ENCODE data around the gene HS3ST2.
"Not testable (repeated sequence)": the region's sequence is repeated elsewhere in the genome, so short reads cannot be mapped to it uniquely, and the experiment has no call there.

HS3ST2 gene

GRCh38 chr16:22885951-22886350 is 72.0 kb downstream of the HS3ST2 start:
- FAIRE-seq = no peak

- no peak for FAIRE-seq
Measured at GRCh38 chr16:22886927-22887326, 73.0 kb downstream of the HS3ST2 start.

DNA sequence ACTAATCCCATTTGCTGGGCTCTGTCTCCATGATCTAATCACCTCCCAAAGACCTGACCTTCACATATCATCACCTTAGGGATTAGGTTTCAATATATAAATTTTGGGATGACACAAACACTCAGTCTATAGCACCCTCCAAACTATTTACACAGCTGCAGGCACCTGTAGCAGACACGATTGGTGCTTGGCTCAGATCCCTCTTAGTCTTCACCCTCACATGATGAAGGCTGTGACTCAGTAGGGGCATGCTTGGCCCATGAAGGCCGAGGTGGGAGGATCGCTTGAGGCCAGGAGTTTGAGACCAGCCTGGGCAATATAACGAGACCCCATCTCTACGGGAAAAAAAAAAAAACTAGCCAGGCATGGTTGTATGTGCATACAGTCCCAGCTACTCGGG is 73.5 kb downstream of the HS3ST2 start:
- no peak for FAIRE-seq

DNA sequence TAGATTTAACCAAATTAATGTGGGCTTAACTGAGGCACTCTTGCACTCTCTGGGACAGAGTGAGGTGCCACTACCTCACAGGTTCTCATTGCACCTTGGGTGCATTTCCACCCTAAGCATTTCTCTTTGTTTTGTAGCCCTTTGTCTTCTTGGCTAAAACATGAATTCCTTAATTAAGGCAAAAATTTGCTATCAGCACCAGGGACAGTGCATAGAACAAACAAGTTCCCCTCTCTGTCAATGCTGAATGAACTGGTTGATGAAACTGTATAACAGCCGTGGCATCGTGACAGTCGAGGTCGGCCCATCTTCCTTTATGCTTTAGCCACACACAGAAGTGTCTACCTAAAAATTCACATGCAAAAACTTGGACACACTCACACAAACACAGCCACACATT is 74.8 kb downstream of the HS3ST2 start:
- no peak for FAIRE-seq

DNA sequence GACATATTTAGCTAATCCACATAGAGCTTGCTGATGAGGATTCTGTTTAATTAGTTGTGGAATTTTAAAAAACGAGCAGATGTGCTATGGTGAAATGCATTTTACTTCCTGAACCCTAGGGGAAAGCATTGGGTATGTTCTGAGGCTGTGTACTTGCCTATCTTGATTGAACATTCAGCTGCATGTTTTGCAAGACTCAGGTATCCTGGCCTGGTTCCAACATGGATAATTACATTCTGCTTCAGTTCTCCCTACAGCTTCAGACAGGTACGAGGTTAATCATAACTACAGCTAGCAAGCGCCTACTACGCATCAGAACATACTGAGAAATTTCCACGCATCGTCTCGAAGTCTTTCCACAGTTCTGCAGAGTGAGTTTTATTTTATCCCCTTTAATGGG is 77.0 kb downstream of the HS3ST2 start:
- FAIRE-seq = no peak

DNA sequence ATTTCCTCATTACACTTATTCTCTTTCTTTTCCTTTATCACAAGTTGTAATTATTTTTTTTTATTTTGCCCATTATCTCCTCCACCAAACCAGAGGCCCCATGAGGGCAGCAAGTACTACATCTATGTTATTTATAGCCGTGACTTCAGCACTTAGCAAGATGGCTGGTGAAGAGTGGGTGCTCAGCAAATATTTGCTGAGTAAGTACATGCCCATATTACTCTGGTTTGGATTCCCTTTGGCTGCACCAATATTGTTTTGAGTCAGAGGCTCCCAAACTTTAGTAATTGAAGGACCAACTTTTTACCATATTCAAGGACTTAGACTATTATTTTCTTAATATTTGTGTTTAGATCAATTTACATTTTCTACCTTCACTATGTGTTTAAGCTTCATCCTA is 83.2 kb downstream of the HS3ST2 start:
- FAIRE-seq = no peak

- FAIRE-seq = no peak
Measured at GRCh38 chr16:22898131-22898530, 84.2 kb downstream of the HS3ST2 start.

GRCh38 chr16:22898874-22899348 is 84.9 kb downstream of the HS3ST2 start:
- no peak for FAIRE-seq

GRCh38 chr16:22899567-22899966 is 85.6 kb downstream of the HS3ST2 start:
- not testable (repeated sequence) for FAIRE-seq

DNA sequence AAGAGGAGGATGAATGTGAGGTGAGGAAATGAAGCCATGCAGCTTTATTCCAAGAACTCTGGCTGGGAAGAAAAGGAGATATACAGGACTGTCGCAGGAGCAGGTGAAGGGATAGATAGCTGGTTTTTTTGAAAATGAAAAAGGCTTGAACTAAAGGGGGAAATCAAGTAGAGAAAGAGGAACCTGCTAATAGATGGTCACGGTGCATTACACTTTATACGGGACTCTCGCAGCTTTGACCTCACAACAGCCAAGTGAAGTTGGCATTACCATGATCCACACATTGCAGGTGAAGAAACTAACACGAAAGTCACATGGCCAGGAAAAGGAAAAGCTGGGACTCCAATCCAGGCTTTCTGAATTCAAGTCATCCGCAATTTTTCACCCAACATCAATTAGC is 86.9 kb downstream of the HS3ST2 start:
- no peak for FAIRE-seq

DNA sequence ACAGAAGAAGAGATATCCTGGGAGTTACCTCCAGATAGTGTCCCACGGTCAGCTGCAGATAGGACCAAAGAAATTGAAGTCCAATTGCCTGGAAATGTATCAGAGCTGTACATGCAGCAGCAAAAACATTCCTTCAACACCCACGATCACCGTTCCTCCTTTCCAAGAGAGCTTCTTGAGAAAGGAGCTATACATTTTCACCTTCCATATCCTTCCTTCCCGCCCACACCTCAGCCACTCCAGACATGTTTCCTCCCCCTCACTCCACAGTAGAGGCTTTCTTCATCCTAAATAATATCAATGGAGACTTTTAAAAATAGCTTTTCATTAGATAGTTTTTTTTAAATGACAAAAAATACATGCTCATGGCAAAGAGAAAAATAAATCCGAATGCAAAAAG is 87.6 kb downstream of the HS3ST2 start:
- FAIRE-seq = no peak

- no peak for FAIRE-seq
Measured at GRCh38 chr16:22903716-22904115, 89.8 kb downstream of the HS3ST2 start.

DNA sequence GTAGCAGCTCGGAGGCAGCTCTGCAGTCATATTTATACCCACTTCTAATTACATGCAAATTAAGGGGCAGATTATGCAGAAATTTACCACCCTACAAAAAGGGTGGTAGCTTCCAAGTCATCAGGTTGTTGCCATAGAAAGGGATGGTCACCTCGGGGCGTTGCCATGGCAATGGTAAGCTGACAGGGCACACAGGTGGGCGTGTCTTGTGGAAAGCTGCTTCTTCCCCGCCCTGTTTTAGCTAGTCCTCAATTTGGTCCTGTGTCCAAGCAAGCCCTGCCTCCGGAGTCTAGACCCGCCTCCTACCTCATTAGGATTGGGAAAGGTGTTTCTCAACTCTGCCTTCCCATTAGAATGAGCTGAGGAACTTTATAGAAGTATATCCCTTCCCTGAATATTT is 98.7 kb downstream of the HS3ST2 start:
- FAIRE-seq = no peak

DNA sequence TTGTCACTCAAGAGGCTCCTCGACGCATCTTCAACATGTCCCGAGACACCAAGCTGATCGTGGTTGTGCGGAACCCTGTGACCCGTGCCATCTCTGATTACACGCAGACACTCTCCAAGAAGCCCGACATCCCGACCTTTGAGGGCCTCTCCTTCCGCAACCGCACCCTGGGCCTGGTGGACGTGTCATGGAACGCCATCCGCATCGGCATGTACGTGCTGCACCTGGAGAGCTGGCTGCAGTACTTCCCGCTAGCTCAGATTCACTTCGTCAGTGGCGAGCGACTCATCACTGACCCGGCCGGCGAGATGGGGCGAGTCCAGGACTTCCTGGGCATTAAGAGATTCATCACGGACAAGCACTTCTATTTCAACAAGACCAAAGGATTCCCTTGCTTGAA is 101.0 kb downstream of the HS3ST2 start:
- no peak for FAIRE-seq

- FAIRE-seq = no peak
Measured at GRCh38 chr16:22923491-22923890, 109.5 kb downstream of the HS3ST2 start.

DNA sequence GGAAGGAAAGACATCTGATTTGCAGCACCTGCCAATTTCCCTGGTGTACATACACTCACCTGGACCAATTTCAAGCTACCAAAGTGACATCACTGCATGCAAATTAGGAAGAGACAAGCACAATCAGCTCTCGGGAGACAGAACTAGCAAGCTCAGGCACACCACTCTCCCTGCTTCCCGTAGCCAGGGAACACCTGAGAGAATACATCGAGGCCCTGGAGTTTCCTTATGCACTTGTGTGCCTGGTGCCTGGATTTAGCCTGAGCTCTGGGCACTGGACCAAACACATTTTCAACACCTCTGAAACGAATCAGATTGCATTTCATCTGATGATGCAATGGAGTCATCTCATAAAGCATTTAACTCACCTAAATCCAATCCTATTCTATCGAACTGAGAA is 110.5 kb downstream of the HS3ST2 start:
- FAIRE-seq = no peak

- FAIRE-seq = no peak
Measured at GRCh38 chr16:22926105-22926751, 112.3 kb downstream of the HS3ST2 start.

DNA sequence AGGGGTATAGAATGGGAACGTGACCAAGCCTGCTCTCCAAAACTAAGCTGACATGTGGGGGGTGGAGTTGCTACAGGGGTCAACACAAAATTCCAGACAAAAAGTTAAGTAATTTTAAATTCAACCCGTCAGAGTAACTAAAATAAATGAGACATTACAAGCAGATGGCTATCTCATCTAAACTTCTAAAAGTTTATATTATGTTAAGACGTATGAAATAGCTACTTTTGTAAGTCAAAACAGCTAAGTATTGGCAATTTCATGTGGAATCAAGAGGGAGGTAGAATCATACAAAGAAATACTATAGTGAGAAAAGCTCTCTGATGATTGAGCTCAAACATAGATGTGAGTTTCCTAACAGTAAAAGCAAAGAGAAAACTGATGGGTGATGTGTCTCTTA is 113.3 kb downstream of the HS3ST2 start:
- no peak for FAIRE-seq

DNA sequence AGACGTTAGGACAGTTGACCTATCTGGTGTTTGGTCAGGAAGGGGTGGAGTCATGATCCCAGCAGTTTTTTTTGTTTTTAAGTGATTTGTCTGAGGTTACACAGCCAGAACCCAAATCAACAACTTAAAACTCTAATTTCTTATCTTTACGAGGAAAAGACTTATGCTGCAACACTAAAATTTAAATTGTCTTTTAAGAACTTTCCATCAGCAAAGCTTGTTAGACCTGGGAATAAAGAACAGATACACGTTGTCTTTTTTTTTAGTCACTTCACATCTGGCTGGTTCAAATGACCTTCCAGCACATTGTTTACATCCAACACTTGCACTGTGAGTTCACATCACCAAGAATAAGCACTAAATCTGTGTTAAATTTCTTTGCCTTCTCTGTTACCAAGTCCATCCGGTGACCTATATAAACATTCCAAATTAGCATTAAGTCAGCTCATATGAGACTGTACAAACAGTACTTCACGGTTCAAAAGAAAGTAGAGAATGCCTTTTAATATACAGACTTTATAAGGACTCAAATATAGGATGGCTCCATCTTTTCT is 115.0 kb downstream of the HS3ST2 start:
- FAIRE-seq = no peak

- no peak for FAIRE-seq
Measured at GRCh38 chr16:22929461-22929860, 115.5 kb downstream of the HS3ST2 start.

GRCh38 chr16:22932032-22932771 is 118.2 kb downstream of the HS3ST2 start:
- no peak for FAIRE-seq

GRCh38 chr16:22933173-22933572 is 119.2 kb downstream of the HS3ST2 start:
- no peak for FAIRE-seq

DNA sequence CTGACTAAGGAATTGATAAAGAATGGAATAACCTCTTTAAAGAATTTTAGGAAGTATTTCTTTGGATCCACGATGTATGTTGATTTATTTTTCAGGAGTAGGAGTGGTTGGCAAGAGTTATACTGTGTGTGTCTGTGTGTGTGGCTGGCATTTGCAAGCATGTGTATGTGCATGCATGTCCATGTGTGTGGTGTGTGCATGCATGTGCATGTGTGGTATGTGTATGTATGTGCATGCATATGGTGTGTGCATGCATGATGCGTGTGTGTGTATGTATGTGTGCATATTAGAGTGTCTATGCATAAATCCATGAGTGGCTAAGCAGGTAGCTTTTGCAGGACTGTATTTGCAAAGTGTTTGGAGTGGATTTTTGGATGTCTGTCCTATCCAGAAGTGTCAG is 120.8 kb downstream of the HS3ST2 start:
- no peak for FAIRE-seq

DNA sequence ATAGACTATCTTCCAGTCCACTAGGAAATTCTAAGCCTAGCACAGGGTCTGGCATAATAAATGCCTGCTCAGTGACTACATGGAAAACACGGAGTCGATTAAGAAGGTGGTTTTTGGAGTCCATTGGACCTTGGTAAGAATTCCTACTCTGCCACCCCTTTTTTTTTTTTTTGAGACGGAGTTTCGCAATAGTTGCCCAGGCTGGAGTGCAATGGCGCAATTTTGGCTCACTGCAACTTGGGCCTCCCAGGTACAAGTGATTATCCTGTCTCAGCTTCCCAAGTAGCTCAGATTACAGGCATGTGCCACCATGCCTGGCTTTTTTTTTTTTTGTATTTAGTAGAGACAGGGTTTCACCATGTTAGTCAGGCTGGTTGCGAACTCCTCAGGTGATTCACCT is 123.2 kb downstream of the HS3ST2 start:
- no peak for FAIRE-seq
